MM.1S (cell line): ENCODE measurements around the gene BCDIN3D.

Source experiments
- EZH2 ChIP-seq: fragments of 300-600 bp; sonication (generic); optimal IDR thresholded peaks from 2 replicates; pipeline ENCODE3; 2017; ENCODE audit warnings: low read depth, mild to moderate bottlenecking, antibody characterized with exemption, low read length, mixed read lengths
- EZH2phosphoT487 ChIP-seq: fragments of 300-600 bp; sonication (generic); IDR thresholded peaks from 2 replicates; pipeline ENCODE4 v1.6.1; 2018; ENCODE audit warnings: antibody characterized with exemption, low read length
- TF ChIP-seq, protein P1 (sequence below): fragments of 300-600 bp; sonication (generic); IDR thresholded peaks from 2 replicates; pipeline ENCODE4 v1.5.1; 2016; ENCODE audit warnings: antibody characterized with exemption, low read length, mixed read lengths

DNA sequence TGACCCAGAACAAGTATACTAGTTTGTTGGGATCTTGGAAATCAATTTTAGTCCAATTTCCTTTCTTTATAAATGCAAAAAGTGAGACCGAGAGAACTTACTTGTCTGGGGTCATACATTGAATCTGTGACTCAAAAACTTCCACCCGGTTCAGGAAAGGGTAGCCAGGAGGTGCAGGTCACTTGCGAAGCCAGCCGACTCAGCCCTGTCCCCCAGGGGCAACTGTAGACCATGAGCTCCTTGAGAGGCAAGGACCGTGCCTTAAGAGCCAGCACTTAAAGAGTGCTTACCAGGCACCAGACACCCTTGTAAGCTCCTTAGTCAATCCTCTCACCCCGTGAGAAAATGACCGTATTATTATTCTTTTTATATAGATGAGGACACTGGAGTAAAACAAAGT is 505 bp upstream of the BCDIN3D start:
- TF ChIP-seq, protein P1, sequence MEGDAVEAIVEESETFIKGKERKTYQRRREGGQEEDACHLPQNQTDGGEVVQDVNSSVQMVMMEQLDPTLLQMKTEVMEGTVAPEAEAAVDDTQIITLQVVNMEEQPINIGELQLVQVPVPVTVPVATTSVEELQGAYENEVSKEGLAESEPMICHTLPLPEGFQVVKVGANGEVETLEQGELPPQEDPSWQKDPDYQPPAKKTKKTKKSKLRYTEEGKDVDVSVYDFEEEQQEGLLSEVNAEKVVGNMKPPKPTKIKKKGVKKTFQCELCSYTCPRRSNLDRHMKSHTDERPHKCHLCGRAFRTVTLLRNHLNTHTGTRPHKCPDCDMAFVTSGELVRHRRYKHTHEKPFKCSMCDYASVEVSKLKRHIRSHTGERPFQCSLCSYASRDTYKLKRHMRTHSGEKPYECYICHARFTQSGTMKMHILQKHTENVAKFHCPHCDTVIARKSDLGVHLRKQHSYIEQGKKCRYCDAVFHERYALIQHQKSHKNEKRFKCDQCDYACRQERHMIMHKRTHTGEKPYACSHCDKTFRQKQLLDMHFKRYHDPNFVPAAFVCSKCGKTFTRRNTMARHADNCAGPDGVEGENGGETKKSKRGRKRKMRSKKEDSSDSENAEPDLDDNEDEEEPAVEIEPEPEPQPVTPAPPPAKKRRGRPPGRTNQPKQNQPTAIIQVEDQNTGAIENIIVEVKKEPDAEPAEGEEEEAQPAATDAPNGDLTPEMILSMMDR, result no peak
- TF ChIP-seq EZH2, result no peak
- TF ChIP-seq EZH2phosphoT487, result no peak
